ENCODE data around the gene ACTN2. TPM values are rescaled to one million over a fixed set of nuclear protein-coding genes. Genes with fewer than 3 reads are reported as not detected.

Gene ACTN2
- total RNA-seq, 4 donors from 2014 or later, result 7.5 to 16.2 (median 10.3) TPM

DNA sequence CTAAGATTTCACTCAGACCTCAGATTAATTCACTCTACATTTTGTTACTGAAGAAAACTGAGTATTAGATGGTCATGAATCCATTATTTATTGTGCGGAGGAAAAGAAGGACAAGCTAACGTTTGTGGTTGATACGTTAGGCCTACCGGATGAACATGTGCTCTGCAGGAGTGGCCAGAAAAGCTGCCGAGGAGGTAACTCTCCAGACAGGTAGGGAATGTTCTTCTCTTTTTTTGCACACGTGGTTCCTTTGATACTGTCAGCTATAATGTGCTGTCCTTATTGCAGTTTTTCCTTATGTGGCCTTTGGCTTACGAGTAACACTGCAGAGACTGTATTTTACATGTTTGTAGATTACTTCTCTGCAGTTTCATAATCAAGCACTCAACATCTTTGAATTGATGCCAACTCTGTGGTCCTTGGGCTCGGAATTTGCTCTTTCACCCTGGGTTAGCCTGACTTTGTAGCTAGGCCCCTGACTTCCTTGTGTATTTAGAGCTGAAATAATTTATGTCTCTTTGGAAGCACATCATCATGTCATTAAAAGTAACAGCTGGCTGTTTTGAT, 122.3 kb downstream of the ACTN2 start:
- TF ChIP-seq POLR2A (IDR thresholded peaks at IDR 0.05; ENCODE audit: low read depth) (no peak), EP300 (IDR thresholded peaks at IDR 0.05) (no peak), POLR2AphosphoS5 (IDR thresholded peaks at IDR 0.05) (no peak)
- TF ChIP-seq, protein P1, sequence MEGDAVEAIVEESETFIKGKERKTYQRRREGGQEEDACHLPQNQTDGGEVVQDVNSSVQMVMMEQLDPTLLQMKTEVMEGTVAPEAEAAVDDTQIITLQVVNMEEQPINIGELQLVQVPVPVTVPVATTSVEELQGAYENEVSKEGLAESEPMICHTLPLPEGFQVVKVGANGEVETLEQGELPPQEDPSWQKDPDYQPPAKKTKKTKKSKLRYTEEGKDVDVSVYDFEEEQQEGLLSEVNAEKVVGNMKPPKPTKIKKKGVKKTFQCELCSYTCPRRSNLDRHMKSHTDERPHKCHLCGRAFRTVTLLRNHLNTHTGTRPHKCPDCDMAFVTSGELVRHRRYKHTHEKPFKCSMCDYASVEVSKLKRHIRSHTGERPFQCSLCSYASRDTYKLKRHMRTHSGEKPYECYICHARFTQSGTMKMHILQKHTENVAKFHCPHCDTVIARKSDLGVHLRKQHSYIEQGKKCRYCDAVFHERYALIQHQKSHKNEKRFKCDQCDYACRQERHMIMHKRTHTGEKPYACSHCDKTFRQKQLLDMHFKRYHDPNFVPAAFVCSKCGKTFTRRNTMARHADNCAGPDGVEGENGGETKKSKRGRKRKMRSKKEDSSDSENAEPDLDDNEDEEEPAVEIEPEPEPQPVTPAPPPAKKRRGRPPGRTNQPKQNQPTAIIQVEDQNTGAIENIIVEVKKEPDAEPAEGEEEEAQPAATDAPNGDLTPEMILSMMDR (IDR thresholded peaks at IDR 0.05), result no peak
- no peak overlapping the region for H3K27ac ChIP-seq (replicated peaks in 1 of 4)
- peaks cover 3 to 20% (median 15%) of the 10 kb centered on the region in 4 donors for H3K4me1 ChIP-seq
- H3K36me3 ChIP-seq, result peaks cover 19 to 83% (median 59%) of the 10 kb centered on the region in 4 donors
- intact Hi-C loops (cut with DNase I), result no loop called here
- H3K27me3 ChIP-seq, result no peaks in the 10 kb centered on the region
- H3K4me3 ChIP-seq, result no peak overlapping the region
- no peaks in the 10 kb centered on the region for H3K9me3 ChIP-seq
- DNase-seq (ENCODE audit: extremely low spot score), result no peak
- WGBS, result 85% methylated on average over 8 of the region's 8 CpGs

DNA sequence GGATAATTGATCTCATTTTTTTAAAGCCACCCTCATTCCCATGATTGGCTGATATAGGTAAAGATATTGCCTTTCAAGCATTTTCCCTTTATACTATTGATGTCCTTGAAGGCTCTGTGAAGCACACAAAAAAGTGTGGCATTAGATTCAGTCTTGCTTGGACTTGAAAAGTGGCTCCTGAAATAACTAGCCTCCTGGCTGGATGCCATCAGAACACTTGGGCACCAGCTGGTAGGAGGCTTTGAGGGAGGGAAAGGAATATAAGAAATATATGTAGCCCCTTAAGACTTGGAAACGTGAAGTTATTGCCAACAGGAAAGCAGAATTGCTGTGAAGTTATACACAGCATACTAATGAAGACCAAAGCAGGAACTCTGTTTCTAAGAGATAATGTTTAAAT, 122.8 kb downstream of the ACTN2 start:
- intact Hi-C loops (cut with DNase I), result no loop called here
- Histone ChIP-seq H3K27ac (replicated peaks in 1 of 4) (no peak overlapping the region), H3K9me3 (no peaks in the 10 kb centered on the region), H3K36me3 (peaks cover 19 to 83% (median 57%) of the 10 kb centered on the region in 4 donors), H3K4me3 (no peak overlapping the region), H3K27me3 (no peaks in the 10 kb centered on the region), H3K4me1 (peaks cover 0 to 15% (median 13%) of the 10 kb centered on the region in 4 donors)
- TF ChIP-seq POLR2AphosphoS5 (IDR thresholded peaks at IDR 0.05), result no peak
- TF ChIP-seq EP300 (IDR thresholded peaks at IDR 0.05), result no peak
- TF ChIP-seq, protein P1 (IDR thresholded peaks at IDR 0.05), result no peak
- 46% methylated on average over 1 of the region's 1 CpG for WGBS
- no peak for DNase-seq (ENCODE audit: extremely low spot score)

DNA sequence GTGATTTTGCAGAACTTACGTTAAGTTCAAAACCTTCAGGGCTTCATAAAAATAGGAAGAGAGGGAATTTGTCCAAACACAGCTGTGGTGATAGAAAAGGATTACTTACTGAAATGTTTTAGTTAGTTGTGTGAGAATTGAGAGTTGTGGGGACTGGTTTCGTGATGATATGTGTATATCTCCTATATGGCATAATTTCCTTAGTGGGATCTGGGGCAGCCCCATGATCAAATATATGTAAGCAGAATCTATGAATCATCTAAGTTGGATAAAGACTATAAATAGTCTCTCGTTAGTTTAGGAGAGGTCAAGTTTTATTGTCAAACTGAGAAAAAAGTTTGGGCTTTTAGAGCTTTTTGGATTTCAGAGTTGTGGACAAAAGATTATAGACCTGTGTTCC, 123.7 kb downstream of the ACTN2 start:
- intact Hi-C loops (cut with DNase I), result no loop called here
- 89% methylated on average over 3 of the region's 3 CpGs for WGBS

DNA sequence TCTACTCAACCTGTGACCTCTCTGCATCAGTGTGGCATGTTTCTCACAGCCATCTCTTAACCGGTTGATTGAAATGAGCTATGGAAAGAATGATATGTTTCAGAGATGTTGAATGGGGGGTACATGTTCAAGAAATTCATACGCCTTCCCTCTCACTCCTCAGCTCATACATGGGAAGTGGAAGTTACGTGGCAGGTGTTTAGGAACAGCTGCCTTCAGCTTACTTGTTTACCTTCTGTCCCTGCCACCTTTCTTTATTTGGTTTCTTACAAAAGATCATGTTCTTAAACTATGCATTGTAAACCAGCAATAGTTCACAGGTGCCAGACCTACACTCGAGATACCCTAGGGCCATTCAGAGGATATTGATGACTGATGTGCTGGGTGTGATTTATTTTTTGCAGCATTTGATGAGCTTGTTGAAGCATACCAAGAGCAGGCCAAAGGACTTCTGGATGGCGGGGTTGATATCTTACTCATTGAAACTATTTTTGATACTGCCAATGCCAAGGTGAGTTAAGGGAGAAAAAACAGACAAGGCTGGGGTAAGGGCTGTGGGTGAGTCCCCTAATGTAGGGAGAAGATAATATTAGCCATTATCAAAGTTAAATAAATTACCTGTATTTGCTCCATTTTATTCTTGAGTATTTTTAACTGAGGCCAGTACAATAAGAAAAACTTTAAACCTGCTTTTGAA, 126.2 kb downstream of the ACTN2 start:
- TF ChIP-seq EP300 (IDR thresholded peaks at IDR 0.05) (no peak), POLR2A (IDR thresholded peaks at IDR 0.05; ENCODE audit: low read depth) (no peak), POLR2AphosphoS5 (IDR thresholded peaks at IDR 0.05) (no peak)
- TF ChIP-seq, protein P1 (IDR thresholded peaks at IDR 0.05), result no peak
- Histone ChIP-seq H3K27me3 (no peaks in the 10 kb centered on the region), H3K4me3 (no peak overlapping the region), H3K27ac (replicated peaks in 1 of 4) (no peak overlapping the region), H3K36me3 (peaks cover 19 to 100% (median 76%) of the 10 kb centered on the region in 4 donors), H3K9me3 (no peaks in the 10 kb centered on the region), H3K4me1 (peaks cover 0 to 14% (median 13%) of the 10 kb centered on the region in 4 donors)
- intact Hi-C loops (cut with DNase I), result no loop called here
- 96% methylated on average over 5 of the region's 5 CpGs for WGBS
- no peak for DNase-seq (ENCODE audit: extremely low spot score)

More for the DNA sequence above, 123.7 kb downstream of the ACTN2 start:
- TF ChIP-seq POLR2A (IDR thresholded peaks at IDR 0.05; ENCODE audit: low read depth), result no peak
- TF ChIP-seq EP300 (IDR thresholded peaks at IDR 0.05), result no peak
- TF ChIP-seq, protein P1 (IDR thresholded peaks at IDR 0.05), result no peak
- TF ChIP-seq POLR2AphosphoS5 (IDR thresholded peaks at IDR 0.05), result no peak
- Histone ChIP-seq H3K27ac (replicated peaks in 1 of 4) (no peak overlapping the region), H3K36me3 (peaks cover 19 to 90% (median 60%) of the 10 kb centered on the region in 4 donors), H3K9me3 (no peaks in the 10 kb centered on the region), H3K4me3 (no peak overlapping the region), H3K27me3 (no peaks in the 10 kb centered on the region), H3K4me1 (peaks cover 0 to 14% (median 13%) of the 10 kb centered on the region in 4 donors)
- no peak for DNase-seq (ENCODE audit: extremely low spot score)

Other genes starting within 250 kb of the ACTN2 start
- 10 to 100 TPM; 32.8 to 83.3 (median 51.9) TPM for gene LGALS8, start 162.5 kb upstream of the ACTN2 start, total RNA-seq
- 10 to 100 TPM; 15.2 to 17.2 (median 16.3) TPM for gene HEATR1, start 82.0 kb upstream of the ACTN2 start, total RNA-seq
- 10 to 100 TPM; 29.7 to 43.4 (median 34.6) TPM for gene MTR, start 108.8 kb downstream of the ACTN2 start, total RNA-seq